Memory B cell (primary cell): ENCODE results near the gene GADD45G.

Experiments
- ATAC-seq: fragments of 150-1000 bp; cut with Tn5 transposase; 2 replicates; pipeline ENCODE4 v1.10.0; 2021; ENCODE audit warnings: low read depth, mild to moderate bottlenecking, moderate library complexity
- DNase-seq, 2 donors: peaks; one replicate each; pipeline ENCODE4 v3.0.0; 2022; ENCODE audit warnings: low spot score in 2 of 2
- H3K27ac Mint-ChIP-seq: one replicate; pipeline ENCODE4 v1.8.0; 2022; ENCODE audit warnings: mild to moderate bottlenecking, moderate library complexity, mixed read lengths
- H3K27me3 Mint-ChIP-seq: one replicate; pipeline ENCODE4 v1.8.0; 2022; ENCODE audit warnings: mixed read lengths
- H3K36me3 Mint-ChIP-seq: one replicate; pipeline ENCODE4 v1.8.0; 2022; ENCODE audit warnings: mild to moderate bottlenecking, mixed read lengths
- H3K4me1 Mint-ChIP-seq: one replicate; pipeline ENCODE4 v1.8.0; 2022; ENCODE audit warnings: mixed read lengths
- H3K4me3 Mint-ChIP-seq: one replicate; pipeline ENCODE4 v1.8.0; 2022; ENCODE audit warnings: mild to moderate bottlenecking, moderate library complexity, mixed read lengths
- H3K9me3 Mint-ChIP-seq: one replicate; pipeline ENCODE4 v1.8.0; 2022; ENCODE audit warnings: mixed read lengths

The GADD45G gene

GRCh38 chr9:89655056-89655989 is 50.5 kb downstream of the GADD45G start:
- Mint-ChIP-seq H3K9me3 (no peaks in the 10 kb centered on the region), H3K4me3 (no peak overlapping the region), H3K27me3 (peaks cover 16% of the 10 kb centered on the region), H3K4me1 (peaks cover 11% of the 10 kb centered on the region), H3K36me3 (no peaks in the 10 kb centered on the region), H3K27ac (no peak overlapping the region)
- DNase-seq (no peak), ATAC-seq (no peak)
